HG03103 (cell line): Measurements from ENCODE around the gene NAB2.

ENCODE experiments used
- ATAC-seq: cut with Tn5 transposase; IDR thresholded peaks from one replicate; pipeline ENCODE4 v1.9.1; 2021; ENCODE audit warnings: low read depth; ENCODE audit not compliant: unreplicated experiment

NAB2 gene

DNA sequence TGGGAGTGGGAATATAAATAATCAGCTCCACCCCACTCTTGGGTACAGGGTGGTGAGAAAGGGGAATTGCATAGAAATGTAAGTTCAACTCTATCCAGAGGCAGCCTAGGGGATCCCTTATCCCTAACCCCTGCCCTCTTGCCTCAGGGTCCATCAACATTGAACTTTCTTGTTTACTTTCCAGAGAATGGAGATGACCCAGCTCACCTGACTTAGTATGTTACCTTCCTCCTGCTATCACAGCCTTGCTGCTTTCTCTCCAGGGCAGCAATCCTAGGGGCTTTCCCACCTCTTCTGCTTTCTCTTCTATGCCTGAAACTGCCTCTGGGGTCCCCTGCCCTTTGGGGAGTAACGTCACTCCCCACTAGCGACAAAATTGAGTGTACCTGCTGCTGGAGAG, 42.0 kb downstream of the NAB2 start:
- no peak for ATAC-seq

- no peak for ATAC-seq
These were observed 43.2 kb downstream of the NAB2 start for GRCh38 chr12:57131896-57132744.

DNA sequence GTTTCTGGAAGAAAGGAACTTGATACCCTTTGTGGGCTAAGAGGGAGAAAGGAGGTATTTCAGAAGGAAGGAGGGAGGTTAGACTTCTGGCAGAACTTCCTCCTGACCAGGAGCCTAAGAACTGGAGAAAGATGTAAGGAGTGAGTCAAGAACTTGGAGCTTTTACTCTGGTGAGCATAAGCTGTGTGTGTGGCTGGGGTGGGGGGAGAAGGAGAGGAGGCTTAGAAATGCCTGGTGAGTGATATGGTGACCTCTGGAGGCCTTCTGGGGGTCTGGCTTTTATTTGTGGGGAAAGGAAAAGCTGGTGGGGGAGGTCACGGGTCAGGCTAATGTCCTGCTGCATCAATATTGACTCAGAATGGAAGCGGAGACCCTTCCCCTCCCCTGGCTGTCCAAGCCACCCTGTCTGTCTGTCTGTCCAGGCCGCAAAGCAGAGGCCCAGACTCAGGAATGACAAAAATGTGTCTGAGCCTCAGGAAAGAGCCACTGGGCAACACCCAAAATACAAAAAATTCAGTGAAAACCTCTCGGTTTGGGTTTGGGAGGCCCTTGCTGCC, 44.2 kb downstream of the NAB2 start:
- no peak for ATAC-seq

GRCh38 chr12:57133916-57134315, 45.0 kb downstream of the NAB2 start:
- ATAC-seq, result no peak

- ATAC-seq, result no peak
These were observed 46.0 kb downstream of the NAB2 start for GRCh38 chr12:57134949-57135348.

GRCh38 chr12:57135527-57136326, 46.8 kb downstream of the NAB2 start:
- ATAC-seq, result no peak

- ATAC-seq, result no peak
These were observed 49.8 kb downstream of the NAB2 start for GRCh38 chr12:57138526-57139272.

- ATAC-seq, result no peak
These were observed 51.1 kb downstream of the NAB2 start for GRCh38 chr12:57139796-57140649.

- no peak for ATAC-seq
These were observed 52.3 kb downstream of the NAB2 start for GRCh38 chr12:57141249-57141648.

- ATAC-seq, result no peak
These were observed 53.2 kb downstream of the NAB2 start for GRCh38 chr12:57142121-57142520.

DNA sequence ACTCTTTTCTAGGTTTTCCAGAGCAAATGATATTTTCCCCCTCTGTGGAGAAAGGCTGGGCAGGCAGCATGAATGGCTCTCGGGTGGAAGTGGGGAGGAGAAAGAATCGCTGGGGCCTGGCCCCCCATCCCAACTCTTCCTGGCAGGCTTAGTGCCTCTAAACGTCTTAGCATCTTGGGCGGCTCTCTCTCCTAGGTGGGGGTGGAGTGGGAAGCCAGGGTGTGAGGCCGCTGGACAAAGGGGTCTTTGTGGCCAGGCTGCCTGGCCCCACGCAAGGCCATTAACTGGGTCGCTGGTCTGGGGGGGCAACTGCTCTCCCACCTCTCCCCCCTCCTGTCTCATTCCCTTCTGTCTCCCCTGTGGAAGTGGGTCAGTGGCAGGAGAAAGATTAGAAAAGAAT, 53.8 kb downstream of the NAB2 start:
- ATAC-seq, result no peak

GRCh38 chr12:57143454-57143853, 54.5 kb downstream of the NAB2 start:
- ATAC-seq, result no peak
